ENCODE results near the gene PTBP1.

PTBP1 gene

GRCh38 chr19:796692-797527 is at the start of gene PTBP1:
TSS of gene PTBP1 (plus strand) at chr19:797452. CDS start at chr19:797498, 46 bp downstream.
- DNase-seq (ENCODE audit: low read depth in 1 of 2, low spot score in 1 of 2), result peak; percentile 98 to 99

- DNase-seq (ENCODE audit: low read depth in 1 of 2, low spot score in 1 of 2), result no peak
These were observed 49.0 kb upstream of the PTBP1 start for GRCh38 chr19:748274-748598.

GRCh38 chr19:749811-750210 is 47.4 kb upstream of the PTBP1 start:
- no peak for DNase-seq (ENCODE audit: low read depth in 1 of 2, low spot score in 1 of 2)

GRCh38 chr19:750640-751423 is 46.4 kb upstream of the PTBP1 start, which contains the start of gene MISP:
TSS of gene MISP (plus strand) at chr19:751112. CDS start at chr19:756947, 5,835 bp downstream.
- no peak for DNase-seq (ENCODE audit: low read depth in 1 of 2, low spot score in 1 of 2)

- no peak for DNase-seq (ENCODE audit: low read depth in 1 of 2, low spot score in 1 of 2)
These were observed 45.5 kb upstream of the PTBP1 start for GRCh38 chr19:751501-752341.

GRCh38 chr19:752652-753517 is 44.4 kb upstream of the PTBP1 start:
- DNase-seq (ENCODE audit: low read depth in 1 of 2, low spot score in 1 of 2), result no peak

GRCh38 chr19:754530-754929 is 42.7 kb upstream of the PTBP1 start:
- DNase-seq (ENCODE audit: low read depth in 1 of 2, low spot score in 1 of 2), result no peak

- no peak for DNase-seq (ENCODE audit: low read depth in 1 of 2, low spot score in 1 of 2)
These were observed 42.2 kb upstream of the PTBP1 start for GRCh38 chr19:755063-755462.

- DNase-seq (ENCODE audit: low read depth in 1 of 2, low spot score in 1 of 2), result no peak
These were observed 41.0 kb upstream of the PTBP1 start for GRCh38 chr19:756236-756635.

GRCh38 chr19:756821-757688 is 40.2 kb upstream of the PTBP1 start:
- DNase-seq (ENCODE audit: low read depth in 1 of 2, low spot score in 1 of 2), result no peak

GRCh38 chr19:757811-758668 is 39.2 kb upstream of the PTBP1 start:
- no peak for DNase-seq (ENCODE audit: low read depth in 1 of 2, low spot score in 1 of 2)

- no peak for DNase-seq (ENCODE audit: low read depth in 1 of 2, low spot score in 1 of 2)
These were observed 34.1 kb upstream of the PTBP1 start for GRCh38 chr19:763181-763580.

GRCh38 chr19:763869-764268 is 33.4 kb upstream of the PTBP1 start:
- no peak for DNase-seq (ENCODE audit: low read depth in 1 of 2, low spot score in 1 of 2)

- no peak for DNase-seq (ENCODE audit: low read depth in 1 of 2, low spot score in 1 of 2)
These were observed 33.0 kb upstream of the PTBP1 start for GRCh38 chr19:764301-764700.

GRCh38 chr19:765179-765738 is 32.0 kb upstream of the PTBP1 start:
- no peak for DNase-seq (ENCODE audit: low read depth in 1 of 2, low spot score in 1 of 2)

GRCh38 chr19:768424-768823 is 28.8 kb upstream of the PTBP1 start:
- no peak for DNase-seq (ENCODE audit: low read depth in 1 of 2, low spot score in 1 of 2)

- DNase-seq (ENCODE audit: low read depth in 1 of 2, low spot score in 1 of 2), result no peak
These were observed 27.6 kb upstream of the PTBP1 start for GRCh38 chr19:769616-770015.

GRCh38 chr19:771332-771785 is 25.9 kb upstream of the PTBP1 start:
- no peak for DNase-seq (ENCODE audit: low read depth in 1 of 2, low spot score in 1 of 2)
